ENCODE results near the gene ATXN7.

GRCh38 chr3:63918321-63918720 is 54.7 kb downstream of the ATXN7 start:
- TF ChIP-seq RAD21 (IDR thresholded peaks at IDR 0.05) (no peak), CTCF (IDR thresholded peaks at IDR 0.05; ENCODE audit: low read depth, low read length, missing input control) (no peak), TAF1 (conservative IDR thresholded peaks at IDR 0.05) (no peak), FOXA1 (IDR thresholded peaks at IDR 0.05) (no peak), SP1 (IDR thresholded peaks at IDR 0.05) (no peak), REST (IDR thresholded peaks at IDR 0.05) (no peak)

All from liver (tissue), 3 donors.